ENCODE data around the gene FGFR4. TPM values are rescaled to one million over a fixed set of nuclear protein-coding genes. Genes with fewer than 3 reads are reported as not detected.

Gene FGFR4
- total RNA-seq (4.4 TPM), polyA plus RNA-seq (under 1 TPM in 2 of 4 donors, not detected in 2; 0.19 to 0.29 TPM)

- H3K27ac Mint-ChIP-seq: peak within 1 kb of the TSS in 2 of 3 donors; percentile 20 to 48
- peaks cover 21% of the 10 kb centered on the region for H3K27me3 Mint-ChIP-seq
- H3K4me3 ChIP-seq (ENCODE audit: low read depth, low read length): no peak within 1 kb of the TSS
Measured at GRCh38 chr5:177086654-177087397, at the start of gene FGFR4. Gene FGFR4 (plus strand): TSS chr5:177086915. CDS start chr5:177089603, 2,688 bp downstream.

DNA sequence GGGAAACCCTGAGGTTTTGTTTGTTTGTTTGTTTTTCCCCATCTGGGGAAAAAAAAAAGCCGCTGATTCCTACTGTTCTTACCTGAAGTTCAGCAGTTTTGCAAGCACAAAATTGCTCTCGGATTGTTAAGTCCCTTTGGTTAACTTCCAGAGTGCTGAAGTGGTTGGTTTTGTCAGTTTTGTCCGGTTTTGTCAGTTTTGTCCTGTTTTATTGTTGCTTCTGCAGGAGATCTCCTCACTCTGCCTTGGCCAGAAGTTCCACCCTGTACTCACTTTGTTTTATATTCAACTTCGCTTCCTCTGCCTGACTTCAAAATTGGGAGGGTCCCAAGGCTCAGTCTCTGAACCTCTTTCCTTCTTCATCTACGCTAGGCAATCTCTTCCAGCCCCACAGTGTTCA is 49.8 kb upstream of the FGFR4 start:
- Histone ChIP-seq H3K27ac (ENCODE audit: insufficient read depth, low read length, poor library complexity, severe bottlenecking) (no peak overlapping the region), H3K27me3 (ENCODE audit: control insufficient read depth, insufficient read depth, low read length) (no peaks in the 10 kb centered on the region), H3K4me1 (ENCODE audit: control insufficient read depth, insufficient read depth, low read length, poor library complexity, severe bottlenecking) (no peaks in the 10 kb centered on the region), H3K4me3 (ENCODE audit: low read depth, low read length) (no peak overlapping the region), H3K9me3 (ENCODE audit: control insufficient read depth in 2 of 2, low read length in 2 of 2) (no peaks in the 10 kb centered on the region), H3K36me3 (ENCODE audit: control insufficient read depth, insufficient read depth, low read length) (peaks cover 21% of the 10 kb centered on the region)
- Mint-ChIP-seq H3K4me3 (no peak overlapping the region), H3K4me1 (peaks cover 7 to 30% (median 14%) of the 10 kb centered on the region in 4 donors), H3K27ac (no peak overlapping the region), H3K36me3 (peaks cover 16% of the 10 kb centered on the region), H3K27me3 (no peaks in the 10 kb centered on the region), H3K9me3 (no peaks in the 10 kb centered on the region)
- no peak for ATAC-seq (ENCODE audit: low read depth in 2 of 2)
- no peak for DNase-seq

More at GRCh38 chr5:177086654-177087397, at the start of gene FGFR4:
- no peak within 1 kb of the TSS for H3K27ac ChIP-seq (ENCODE audit: insufficient read depth, low read length, poor library complexity, severe bottlenecking)
- Mint-ChIP-seq H3K4me3 (peak within 1 kb of the TSS; percentile 50 to 86 (median 80)), H3K9me3 (no peaks in the 10 kb centered on the region), H3K36me3 (no peaks in the 10 kb centered on the region), H3K4me1 (peaks cover 0 to 13% (median 6%) of the 10 kb centered on the region in 4 donors)
- DNase-seq (peak; percentile 60 to 68 (median 64)), ATAC-seq (ENCODE audit: low read depth in 2 of 2) (peak; percentile 76 to 80)
- H3K36me3 ChIP-seq (ENCODE audit: control insufficient read depth, insufficient read depth, low read length): no peaks in the 10 kb centered on the region
- H3K9me3 ChIP-seq (ENCODE audit: control insufficient read depth in 2 of 2, low read length in 2 of 2): no peaks in the 10 kb centered on the region
- peaks cover 10% of the 10 kb centered on the region for H3K4me1 ChIP-seq (ENCODE audit: control insufficient read depth, insufficient read depth, low read length, poor library complexity, severe bottlenecking)
- H3K27me3 ChIP-seq (ENCODE audit: control insufficient read depth, insufficient read depth, low read length): peaks cover 5% of the 10 kb centered on the region

DNA sequence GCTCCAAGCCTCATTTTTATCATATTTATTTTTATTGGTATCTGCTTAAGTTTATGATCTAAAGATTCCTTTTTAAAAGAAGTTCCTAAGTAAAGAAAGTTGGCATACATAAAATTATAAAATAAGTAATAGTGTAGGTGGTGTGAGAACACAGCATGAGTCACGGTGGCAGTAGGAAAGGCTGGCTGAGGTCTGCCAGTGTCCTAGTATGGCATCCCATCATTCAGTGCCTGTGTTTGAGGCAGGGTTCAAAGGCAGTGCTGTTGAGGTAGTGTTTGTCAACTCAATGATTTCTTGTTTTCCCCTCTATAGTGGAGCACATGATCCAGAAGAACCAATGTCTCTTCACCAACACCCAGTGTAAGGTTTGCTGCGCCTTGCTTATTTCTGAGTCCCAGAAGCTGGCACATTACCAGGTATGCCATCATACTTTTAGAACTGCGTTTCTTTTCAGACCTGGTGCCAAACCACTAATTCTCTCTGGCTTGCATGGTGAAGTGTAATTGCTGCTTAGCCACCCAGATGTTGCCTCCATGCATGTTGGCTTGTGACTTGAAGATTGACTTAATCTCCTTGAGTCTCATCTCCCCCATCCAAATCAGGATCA is 45.8 kb upstream of the FGFR4 start:
- Histone ChIP-seq H3K27ac (ENCODE audit: insufficient read depth, low read length, poor library complexity, severe bottlenecking) (no peak overlapping the region), H3K27me3 (ENCODE audit: control insufficient read depth, insufficient read depth, low read length) (no peaks in the 10 kb centered on the region), H3K36me3 (ENCODE audit: control insufficient read depth, insufficient read depth, low read length) (peaks cover 50% of the 10 kb centered on the region), H3K9me3 (ENCODE audit: control insufficient read depth in 2 of 2, low read length in 2 of 2) (no peaks in the 10 kb centered on the region), H3K4me1 (ENCODE audit: control insufficient read depth, insufficient read depth, low read length, poor library complexity, severe bottlenecking) (no peaks in the 10 kb centered on the region), H3K4me3 (ENCODE audit: low read depth, low read length) (no peak overlapping the region)
- Mint-ChIP-seq H3K36me3 (peaks cover 29% of the 10 kb centered on the region), H3K27me3 (no peaks in the 10 kb centered on the region), H3K4me3 (no peak overlapping the region), H3K9me3 (no peaks in the 10 kb centered on the region), H3K27ac (no peak overlapping the region), H3K4me1 (peaks cover 0 to 9% (median 7%) of the 10 kb centered on the region in 4 donors)
- DNase-seq: no peak
- ATAC-seq (ENCODE audit: low read depth in 2 of 2): no peak

DNA sequence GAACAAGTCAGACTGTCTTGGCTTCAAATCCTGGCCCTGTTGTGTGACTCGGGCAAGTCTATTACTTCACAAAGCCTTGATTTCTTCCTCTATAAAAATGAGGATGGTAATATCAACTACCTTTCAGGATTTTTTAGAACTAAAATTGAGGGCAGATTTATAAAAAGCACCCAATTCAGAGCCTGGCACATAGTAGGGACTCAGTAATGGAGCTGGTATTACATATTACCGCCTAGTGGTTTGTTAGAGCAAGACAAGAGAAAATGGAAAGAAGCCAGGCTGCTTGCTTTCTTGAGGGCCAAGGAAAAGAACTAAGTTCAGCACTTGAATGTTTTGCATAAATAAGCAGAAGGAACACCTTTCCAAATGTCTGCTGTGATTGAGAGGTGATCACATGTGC is 44.8 kb upstream of the FGFR4 start:
- Mint-ChIP-seq H3K36me3 (peaks cover 31% of the 10 kb centered on the region), H3K4me3 (no peak overlapping the region)
- ATAC-seq (ENCODE audit: low read depth in 2 of 2): no peak

GRCh38 chr5:177043114-177043513 is 43.6 kb upstream of the FGFR4 start:
- Histone ChIP-seq H3K4me3 (ENCODE audit: low read depth, low read length) (no peak overlapping the region), H3K9me3 (ENCODE audit: control insufficient read depth in 2 of 2, low read length in 2 of 2) (no peaks in the 10 kb centered on the region), H3K27ac (ENCODE audit: insufficient read depth, low read length, poor library complexity, severe bottlenecking) (no peak overlapping the region), H3K4me1 (ENCODE audit: control insufficient read depth, insufficient read depth, low read length, poor library complexity, severe bottlenecking) (no peaks in the 10 kb centered on the region), H3K27me3 (ENCODE audit: control insufficient read depth, insufficient read depth, low read length) (no peaks in the 10 kb centered on the region), H3K36me3 (ENCODE audit: control insufficient read depth, insufficient read depth, low read length) (peaks cover 57% of the 10 kb centered on the region)
- Mint-ChIP-seq H3K27ac (no peak overlapping the region), H3K27me3 (no peaks in the 10 kb centered on the region), H3K9me3 (no peaks in the 10 kb centered on the region), H3K4me3 (no peak overlapping the region), H3K36me3 (peaks cover 34% of the 10 kb centered on the region), H3K4me1 (peaks cover 0 to 2% (median under 1%) of the 10 kb centered on the region in 4 donors)
- DNase-seq: no peak
- no peak for ATAC-seq (ENCODE audit: low read depth in 2 of 2)

More for the DNA sequence above, 44.8 kb upstream of the FGFR4 start:
- Histone ChIP-seq H3K36me3 (ENCODE audit: control insufficient read depth, insufficient read depth, low read length) (peaks cover 53% of the 10 kb centered on the region), H3K27ac (ENCODE audit: insufficient read depth, low read length, poor library complexity, severe bottlenecking) (no peak overlapping the region), H3K4me1 (ENCODE audit: control insufficient read depth, insufficient read depth, low read length, poor library complexity, severe bottlenecking) (no peaks in the 10 kb centered on the region), H3K27me3 (ENCODE audit: control insufficient read depth, insufficient read depth, low read length) (no peaks in the 10 kb centered on the region), H3K9me3 (ENCODE audit: control insufficient read depth in 2 of 2, low read length in 2 of 2) (no peaks in the 10 kb centered on the region), H3K4me3 (ENCODE audit: low read depth, low read length) (no peak overlapping the region)
- no peak for DNase-seq
- Mint-ChIP-seq H3K4me1 (peaks cover 0 to 2% (median under 1%) of the 10 kb centered on the region in 4 donors), H3K27ac (no peak overlapping the region), H3K9me3 (no peaks in the 10 kb centered on the region), H3K27me3 (no peaks in the 10 kb centered on the region)

- DNase-seq (no peak), ATAC-seq (ENCODE audit: low read depth in 2 of 2) (no peak)
- Histone ChIP-seq H3K9me3 (ENCODE audit: control insufficient read depth in 2 of 2, low read length in 2 of 2) (no peaks in the 10 kb centered on the region), H3K36me3 (ENCODE audit: control insufficient read depth, insufficient read depth, low read length) (peaks cover 54% of the 10 kb centered on the region), H3K4me1 (ENCODE audit: control insufficient read depth, insufficient read depth, low read length, poor library complexity, severe bottlenecking) (no peaks in the 10 kb centered on the region), H3K27ac (ENCODE audit: insufficient read depth, low read length, poor library complexity, severe bottlenecking) (no peak overlapping the region), H3K4me3 (ENCODE audit: low read depth, low read length) (no peak overlapping the region), H3K27me3 (ENCODE audit: control insufficient read depth, insufficient read depth, low read length) (no peaks in the 10 kb centered on the region)
- Mint-ChIP-seq H3K4me3 (no peak overlapping the region), H3K9me3 (no peaks in the 10 kb centered on the region), H3K4me1 (peaks cover 0 to 2% (median under 1%) of the 10 kb centered on the region in 4 donors), H3K27ac (peak overlapping the region; percentile 14 to 94 (median 27)), H3K27me3 (no peaks in the 10 kb centered on the region), H3K36me3 (peaks cover 36% of the 10 kb centered on the region)
Measured at GRCh38 chr5:177043958-177044357, 42.8 kb upstream of the FGFR4 start.

GRCh38 chr5:177044641-177045040 is 42.1 kb upstream of the FGFR4 start:
- no peaks in the 10 kb centered on the region for H3K9me3 ChIP-seq (ENCODE audit: control insufficient read depth in 2 of 2, low read length in 2 of 2)
- Mint-ChIP-seq H3K4me1 (peaks cover 0 to 2% (median 0%) of the 10 kb centered on the region in 4 donors), H3K9me3 (no peaks in the 10 kb centered on the region), H3K4me3 (no peak overlapping the region), H3K27me3 (no peaks in the 10 kb centered on the region), H3K36me3 (peaks cover 42% of the 10 kb centered on the region), H3K27ac (peak overlapping the region in 2 of 3 donors; percentile 54 to 55)
- no peak overlapping the region for H3K27ac ChIP-seq (ENCODE audit: insufficient read depth, low read length, poor library complexity, severe bottlenecking)
- no peaks in the 10 kb centered on the region for H3K27me3 ChIP-seq (ENCODE audit: control insufficient read depth, insufficient read depth, low read length)
- H3K36me3 ChIP-seq (ENCODE audit: control insufficient read depth, insufficient read depth, low read length): peaks cover 57% of the 10 kb centered on the region
- H3K4me1 ChIP-seq (ENCODE audit: control insufficient read depth, insufficient read depth, low read length, poor library complexity, severe bottlenecking): no peaks in the 10 kb centered on the region
- DNase-seq (no peak), ATAC-seq (ENCODE audit: low read depth in 2 of 2) (no peak)
- no peak overlapping the region for H3K4me3 ChIP-seq (ENCODE audit: low read depth, low read length)

Data from CD4-positive, CD25-positive, alpha-beta regulatory T cell (primary cell).